ENCODE measurements around the gene ABCC4.

ABCC4 gene

DNA sequence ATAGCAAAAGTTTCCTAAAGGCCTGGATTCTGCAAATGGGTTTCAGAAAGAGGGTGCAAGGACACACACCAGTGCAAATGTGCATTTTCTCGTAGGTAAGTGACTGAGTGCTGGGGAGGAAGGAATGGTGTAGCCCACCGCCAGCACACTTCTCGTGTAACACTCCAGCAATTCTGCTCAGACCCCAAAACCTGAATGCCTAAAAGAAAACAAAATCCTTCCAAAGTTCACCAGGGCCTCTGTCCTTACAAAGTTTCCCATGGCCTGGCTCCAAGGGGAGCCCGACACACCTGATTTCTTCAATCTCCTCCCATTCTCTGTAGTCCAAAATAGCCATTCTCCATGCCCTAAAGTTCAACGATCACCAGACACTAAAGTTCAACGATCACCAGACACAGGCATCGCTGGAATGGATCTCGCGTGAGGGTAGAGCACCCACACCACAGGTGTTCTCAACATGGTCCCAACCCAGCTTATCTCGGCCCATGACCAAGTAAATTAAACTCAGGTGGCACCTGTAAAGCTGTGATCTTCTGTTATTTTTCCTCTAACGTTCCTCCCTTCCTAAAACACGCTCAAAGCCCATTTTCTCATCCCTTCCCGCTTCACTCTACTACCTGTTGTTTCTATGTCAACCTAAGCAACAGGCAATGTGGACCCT, 46.0 kb downstream of the ABCC4 start:
- DNase-seq: no peak

DNA sequence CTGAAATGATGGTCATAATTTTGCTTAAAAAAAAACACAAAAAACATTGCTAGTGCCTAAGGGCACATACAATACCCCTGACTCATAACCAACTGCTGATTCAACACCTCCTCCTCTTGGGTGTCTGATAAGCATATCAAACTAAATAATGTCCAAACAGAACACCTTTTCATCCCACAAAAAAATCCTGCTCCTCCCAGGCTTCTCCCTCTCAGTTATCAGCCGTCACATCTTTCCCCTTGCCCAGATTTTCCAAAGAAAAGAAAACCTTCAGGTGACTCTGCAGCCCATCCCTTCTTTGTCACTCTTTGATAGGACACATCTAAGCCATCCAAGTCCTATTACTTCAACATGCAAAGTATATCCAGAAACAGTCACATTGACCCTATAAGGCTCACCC, 46.9 kb downstream of the ABCC4 start:
- no peak for DNase-seq

DNA sequence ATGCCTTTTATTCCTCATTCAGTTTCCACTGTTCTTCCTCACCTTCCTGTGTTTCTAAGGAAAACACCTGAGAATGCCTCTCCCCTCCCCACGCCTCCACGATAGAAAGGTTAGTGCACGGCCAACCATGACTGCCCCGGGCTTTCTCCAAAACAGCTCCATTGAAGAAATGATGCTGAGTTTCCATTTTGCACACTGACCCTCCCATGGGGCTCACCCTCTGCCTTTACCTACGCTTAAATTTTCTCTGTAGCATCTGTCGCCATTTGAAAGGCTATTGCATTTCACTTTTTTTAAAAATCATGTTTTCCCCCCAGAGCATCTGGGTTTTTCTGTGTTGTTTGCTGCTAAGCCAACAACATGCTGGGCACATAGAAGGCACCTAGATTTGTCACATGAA, 48.2 kb downstream of the ABCC4 start:
- DNase-seq: no peak

DNA sequence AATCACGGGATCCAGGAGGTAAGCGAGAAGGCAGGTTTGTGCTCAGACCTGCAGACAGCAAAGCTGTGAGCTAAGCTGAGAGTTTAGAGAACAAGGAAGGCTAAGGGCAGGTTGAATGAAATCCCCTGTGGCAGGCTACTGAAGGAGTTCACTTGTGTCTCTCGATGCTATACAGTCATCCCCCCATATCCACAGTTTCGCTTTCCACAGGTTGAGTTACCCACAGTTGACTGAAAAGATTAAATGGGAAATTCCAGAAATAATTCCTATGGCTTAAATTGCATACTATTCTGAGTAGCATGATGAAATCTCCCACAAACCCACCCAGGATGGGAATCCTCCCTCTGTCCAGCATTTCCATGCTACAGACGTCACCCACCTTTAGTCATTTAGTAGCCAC, 49.6 kb downstream of the ABCC4 start:
- no peak for DNase-seq

DNA sequence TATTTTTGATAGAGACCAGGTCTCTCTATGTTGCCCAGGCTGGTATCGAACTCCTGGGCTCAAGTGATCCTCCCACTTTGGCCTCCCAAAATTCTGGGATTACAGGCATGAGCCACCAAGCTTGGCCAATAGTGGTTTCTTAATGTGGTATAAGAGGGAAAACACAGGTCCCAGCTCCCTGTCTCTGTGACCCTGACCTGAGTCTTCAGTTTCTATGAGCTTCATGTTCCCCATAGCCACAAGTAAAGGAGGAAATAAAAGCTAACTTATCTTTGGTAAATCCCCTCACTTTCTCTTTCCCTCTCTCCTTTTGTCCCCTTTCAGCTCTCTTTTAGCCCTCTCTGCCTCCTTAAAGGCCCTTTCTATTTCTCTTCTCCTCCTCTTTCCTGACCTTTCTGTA, 50.3 kb downstream of the ABCC4 start:
- no peak for DNase-seq

DNA sequence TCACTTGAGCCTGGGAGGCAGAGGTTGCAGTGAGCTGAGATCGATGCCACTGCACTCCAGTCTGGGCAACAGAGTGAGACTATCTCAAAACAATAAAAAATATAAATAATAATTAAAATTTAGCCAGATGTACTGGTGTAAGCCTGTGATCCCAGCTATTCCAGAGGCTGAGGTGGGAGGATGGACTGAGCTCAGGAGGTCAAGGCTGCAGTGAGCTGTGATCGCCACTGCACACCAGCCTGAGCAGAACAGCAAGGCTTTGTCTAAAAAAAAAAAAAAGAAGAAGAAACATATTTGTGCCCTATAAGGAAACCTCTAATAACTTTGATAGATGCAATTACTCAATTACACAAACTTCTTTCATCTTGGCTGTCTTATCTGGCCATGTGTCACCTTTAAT, 52.3 kb downstream of the ABCC4 start:
- no peak for DNase-seq

DNA sequence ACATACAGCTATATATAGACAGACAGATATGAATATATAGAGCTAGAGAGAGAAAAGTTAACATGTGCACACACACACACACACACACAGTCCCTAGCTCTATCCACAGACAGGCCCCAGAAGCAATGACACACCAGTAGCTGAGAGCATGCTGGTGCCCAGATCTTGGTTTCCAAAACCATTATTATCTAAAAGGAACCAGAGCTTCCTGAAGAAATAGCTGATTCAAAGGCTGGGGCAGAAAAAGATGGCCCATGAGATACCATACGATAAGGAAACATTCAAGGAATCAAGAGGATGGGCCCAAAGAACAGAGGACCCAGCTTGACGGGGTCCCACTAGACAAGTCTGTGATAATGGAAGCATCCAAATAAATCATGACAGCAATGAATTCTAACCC, 53.4 kb downstream of the ABCC4 start:
- no peak for DNase-seq

DNA sequence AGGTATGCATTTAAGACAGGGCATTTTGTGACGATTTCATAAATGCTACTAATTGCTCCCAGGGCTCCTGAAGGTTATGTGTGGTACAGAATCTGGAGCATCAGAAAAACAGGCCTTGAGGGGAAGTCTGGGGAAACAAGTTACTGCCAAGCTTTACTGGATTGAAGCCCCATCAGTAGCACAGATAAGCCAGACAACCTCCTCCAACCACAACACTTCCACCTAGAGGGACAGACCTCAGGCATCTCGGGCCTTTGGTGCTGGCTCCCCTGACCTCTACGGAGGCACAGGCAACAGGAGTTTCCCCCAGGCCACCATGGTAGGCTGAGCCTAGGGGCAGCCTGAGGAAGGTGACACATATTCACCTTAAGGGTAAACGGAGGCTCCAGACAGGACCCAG, 54.1 kb downstream of the ABCC4 start:
- DNase-seq: no peak

DNA sequence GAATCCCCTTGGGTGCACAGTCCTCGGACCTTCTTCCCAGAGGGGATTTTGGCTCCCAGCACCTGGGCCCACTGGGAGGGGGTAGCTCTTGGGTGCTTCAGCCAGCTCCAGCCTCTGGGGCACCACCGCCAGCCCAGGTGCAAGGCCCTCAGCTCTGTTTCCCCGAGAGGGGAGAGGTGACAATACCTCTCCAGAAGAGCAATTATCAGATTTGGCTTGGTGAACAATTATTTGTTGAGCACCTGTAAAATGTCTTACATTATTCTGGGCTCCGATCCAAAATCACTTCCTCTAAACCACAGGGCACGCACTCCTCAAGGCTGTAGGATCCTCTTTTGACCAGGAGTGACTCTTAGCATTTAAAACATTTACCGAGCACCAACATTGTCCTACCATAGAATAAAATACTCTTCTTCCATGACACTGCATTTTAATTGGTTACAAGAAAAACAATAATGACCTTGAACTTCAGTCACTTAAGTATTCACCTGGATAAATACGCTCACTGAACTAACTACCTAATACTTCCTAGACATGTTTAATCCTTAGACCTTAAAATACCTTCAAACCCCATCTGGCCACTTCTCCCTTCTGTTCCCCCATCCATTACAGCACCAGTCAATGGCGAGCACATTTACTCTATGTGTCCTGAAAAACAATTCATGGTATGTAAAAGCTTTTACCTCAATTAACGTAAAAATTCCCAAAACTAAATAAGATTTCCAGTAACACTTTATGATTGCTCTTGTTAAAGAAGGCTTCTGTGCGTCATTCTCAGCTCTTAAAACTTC, 54.8 kb downstream of the ABCC4 start:
- no peak for DNase-seq

DNA sequence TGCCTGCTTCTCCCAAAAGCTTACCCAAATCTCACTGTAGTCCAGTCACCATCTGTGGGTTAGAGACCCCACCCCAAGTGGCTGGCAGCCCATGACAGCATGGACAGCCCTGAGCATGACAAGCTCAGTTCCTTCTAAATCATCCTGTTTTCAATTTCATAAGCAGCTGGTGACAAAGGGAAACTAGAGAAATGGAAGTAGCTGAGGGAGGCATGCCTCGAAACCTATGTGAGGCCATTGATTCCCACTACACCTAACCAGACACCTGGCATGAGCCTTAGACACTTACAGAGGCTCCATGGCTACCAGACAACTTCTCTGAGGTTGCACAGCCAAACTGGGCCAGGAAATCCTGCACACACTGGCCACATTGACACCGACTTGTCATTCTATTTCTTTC, 56.2 kb downstream of the ABCC4 start:
- no peak for DNase-seq

DNA sequence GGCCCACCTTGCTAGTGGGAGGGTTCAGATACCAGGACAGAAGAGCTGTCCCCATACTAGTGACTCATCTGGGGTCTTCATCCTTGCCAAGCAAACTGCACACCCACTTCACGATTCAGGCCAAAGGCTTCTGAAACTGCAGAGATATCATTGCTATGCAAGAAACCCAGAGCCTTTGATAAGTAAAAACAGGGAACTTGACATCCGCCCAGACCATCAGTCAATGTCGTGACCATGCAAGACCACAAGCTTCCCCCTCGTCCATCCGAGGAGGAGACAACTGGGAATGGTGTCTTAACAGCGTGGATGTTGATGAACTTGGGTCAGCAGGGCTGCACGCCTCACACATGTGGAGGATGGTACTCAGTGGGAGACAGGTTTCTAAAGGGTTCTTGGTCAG, 58.0 kb downstream of the ABCC4 start:
- DNase-seq: no peak

DNA sequence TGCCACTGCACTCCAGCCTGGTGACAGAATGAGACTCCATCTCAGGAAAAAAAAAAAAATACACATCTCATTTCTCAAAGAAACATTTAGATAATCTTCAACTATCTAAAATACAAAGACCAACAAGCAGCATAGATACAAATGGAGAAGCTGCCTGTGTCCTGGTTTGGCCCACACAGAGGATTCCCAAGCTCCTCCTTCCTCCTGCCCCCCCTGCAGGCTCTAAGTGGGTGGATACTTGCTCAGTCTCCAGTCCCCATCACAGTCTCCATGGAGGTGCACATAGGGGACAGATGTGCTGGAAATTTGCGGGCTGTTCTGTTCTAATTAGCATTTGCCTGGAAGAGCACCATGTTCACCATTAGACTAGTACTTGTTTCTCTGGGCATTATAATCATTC, 59.9 kb downstream of the ABCC4 start:
- DNase-seq: no peak

DNA sequence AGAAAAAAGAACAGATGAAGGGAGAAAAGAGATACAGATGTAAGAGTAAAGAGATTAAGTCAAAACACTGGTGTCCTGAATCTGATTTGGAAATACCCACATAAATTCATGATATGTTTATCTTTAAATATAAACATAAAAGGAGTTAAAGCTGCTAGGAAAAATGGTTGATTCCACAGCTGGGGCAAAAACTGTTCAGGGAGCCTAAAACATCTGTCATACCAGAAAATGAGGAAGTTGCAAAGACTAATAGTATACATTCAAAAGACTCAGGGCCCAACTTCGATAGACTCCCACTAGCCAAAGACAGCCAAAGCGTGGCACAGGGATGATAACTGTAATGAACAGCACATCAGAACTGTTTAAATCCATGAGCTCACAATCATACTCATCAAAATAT, 62.0 kb downstream of the ABCC4 start:
- DNase-seq: no peak

DNA sequence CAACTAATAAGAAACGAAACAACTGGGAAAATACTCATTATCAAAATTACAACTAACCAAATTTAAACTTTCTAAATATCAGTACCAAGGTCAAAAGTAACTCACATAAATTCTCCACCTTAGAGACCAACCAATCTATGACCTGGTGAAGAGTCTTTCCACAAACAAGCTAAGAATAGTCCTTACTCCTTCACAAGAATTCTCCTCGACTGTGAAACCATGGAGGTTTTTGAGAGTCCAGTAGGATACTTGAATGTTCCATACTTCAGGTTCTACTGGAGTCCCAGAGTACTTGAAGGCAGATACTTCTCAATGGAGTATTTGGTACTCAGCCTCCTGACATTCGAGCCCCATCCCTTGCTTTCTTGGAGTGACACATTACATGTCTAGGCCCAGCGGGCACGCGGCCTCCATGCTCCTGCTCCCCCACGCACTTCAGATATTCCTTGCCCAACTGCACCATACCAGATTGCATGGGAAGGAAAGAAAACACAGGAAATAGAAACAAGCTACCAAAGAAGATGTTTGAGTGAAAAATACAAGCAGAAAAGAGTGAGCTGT, 63.9 kb downstream of the ABCC4 start:
- no peak for DNase-seq

DNA sequence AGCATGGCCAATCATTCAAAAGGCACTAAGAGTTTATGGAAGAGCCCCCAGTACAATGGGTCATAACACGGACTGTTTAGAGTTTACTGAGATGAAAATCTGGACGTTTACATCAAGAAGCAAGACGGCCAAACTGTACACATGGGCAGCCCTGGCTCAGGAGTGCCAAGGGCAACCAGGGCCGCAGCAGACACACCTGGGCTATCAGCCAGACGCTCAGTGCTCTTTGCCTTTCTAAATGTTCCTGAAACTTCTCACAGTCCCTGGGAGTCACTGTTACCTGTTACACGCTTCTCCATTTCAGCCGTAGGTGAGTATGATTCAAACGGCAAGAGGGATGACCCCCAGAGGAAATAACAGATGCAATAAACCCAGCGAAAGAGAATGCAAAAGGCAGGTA, 64.5 kb downstream of the ABCC4 start:
- DNase-seq: no peak

DNA sequence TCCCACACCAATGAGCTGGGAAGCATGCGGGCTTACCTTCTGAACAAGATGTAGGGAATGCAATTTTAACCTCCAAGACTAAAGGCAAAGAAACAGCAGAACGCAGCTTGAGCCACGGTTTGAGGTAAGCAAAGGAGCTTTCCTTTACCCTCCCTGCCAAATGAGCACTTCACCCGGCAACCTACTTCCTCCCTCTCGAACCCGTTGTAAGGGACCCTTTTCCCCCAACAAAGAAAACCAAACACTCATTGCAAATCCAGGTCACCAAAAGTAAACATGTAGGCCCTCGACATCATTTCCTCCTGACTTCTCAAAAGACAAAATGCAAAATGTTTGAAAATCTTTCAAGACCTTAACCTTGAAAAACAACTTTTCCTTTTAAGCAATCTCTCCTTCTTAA, 65.3 kb downstream of the ABCC4 start:
- DNase-seq: no peak

DNA sequence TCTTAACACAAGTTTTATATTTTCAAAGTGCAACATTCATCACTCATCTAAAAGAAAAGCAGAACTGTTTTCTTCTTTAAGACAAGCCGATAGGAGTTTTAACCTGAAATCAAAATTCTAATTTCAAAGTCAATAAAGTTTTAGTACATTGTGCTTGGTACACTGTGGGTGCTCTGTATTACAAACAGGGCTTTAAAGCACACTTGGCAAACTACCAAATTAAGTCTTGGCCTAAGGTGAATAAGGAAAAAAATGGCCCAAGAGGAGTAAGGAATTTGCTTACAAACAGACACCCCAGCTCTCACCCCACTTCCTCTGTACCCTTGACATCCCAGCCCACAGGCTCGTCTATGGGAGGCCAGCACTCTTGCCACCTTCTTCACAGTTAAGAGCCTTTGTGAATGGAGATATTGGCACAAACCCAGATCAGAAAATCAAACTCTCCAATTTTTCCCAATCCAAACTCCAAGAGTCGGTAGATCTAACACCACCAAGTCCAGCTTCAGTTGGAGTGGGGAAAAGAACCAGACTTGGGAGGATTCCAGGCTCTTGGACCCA, 66.0 kb downstream of the ABCC4 start:
- no peak for DNase-seq

DNA sequence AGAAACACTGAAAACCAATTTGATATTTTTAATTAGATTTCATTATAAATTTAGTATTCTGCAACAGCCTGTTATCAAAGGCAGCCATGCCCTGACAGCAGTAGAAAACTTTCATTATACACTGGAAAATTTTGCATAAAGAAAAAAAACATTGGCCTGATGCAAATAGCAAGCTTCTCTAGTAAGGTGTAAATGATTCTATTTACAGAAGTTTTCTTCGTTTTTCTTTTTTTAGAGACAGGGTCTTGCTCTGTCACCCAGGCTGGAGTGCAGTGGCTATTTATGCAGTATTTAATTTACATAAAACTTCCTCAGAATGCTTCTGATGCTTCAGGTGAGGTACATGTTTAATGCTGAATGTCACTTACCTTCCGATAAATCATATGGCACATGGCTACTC, 67.0 kb downstream of the ABCC4 start:
- no peak for DNase-seq

DNA sequence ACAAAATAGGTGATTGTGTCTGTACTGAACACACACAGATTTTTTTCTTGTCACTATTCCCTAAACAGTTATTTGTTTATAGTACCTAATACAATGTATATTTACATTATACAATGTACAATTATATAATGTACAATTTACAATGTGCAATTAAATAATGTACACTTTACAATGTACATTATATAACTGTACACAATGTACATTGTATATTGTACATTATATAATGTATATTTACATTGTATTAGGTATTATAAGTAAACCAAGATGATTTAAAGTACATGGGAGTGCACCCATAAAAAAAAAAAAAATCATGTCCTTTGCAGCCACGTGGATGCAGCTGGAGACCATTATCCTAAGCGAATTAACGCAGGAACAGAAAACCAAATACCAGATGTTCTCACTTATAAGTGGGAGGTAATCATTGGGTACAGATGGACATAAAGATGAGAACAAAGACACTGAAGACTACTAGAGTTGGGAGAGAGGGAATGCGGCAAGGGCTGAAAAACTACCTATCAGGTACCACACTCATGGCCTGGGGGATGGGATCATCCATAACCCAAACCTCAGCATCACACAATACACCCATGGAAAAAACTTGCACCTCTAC, 68.1 kb downstream of the ABCC4 start:
- DNase-seq: no peak

DNA sequence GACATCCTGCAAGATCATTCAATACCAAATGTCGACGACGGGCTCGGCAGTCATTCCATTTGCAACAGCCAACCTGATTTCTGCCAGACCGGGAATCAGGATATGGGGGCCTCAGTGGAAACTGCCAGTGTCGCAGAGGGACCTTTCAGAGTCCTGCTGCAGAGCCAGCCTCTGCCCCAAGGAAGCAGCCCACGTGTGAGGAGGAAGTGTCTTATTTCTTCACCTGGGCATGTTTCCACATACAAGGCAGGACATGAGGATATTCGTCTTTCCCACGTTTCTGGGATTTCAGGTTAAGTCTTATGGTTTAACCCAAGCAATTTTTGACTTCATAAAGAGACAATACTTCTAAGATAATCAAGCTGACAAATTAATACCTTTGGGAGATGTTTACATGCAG, 69.9 kb downstream of the ABCC4 start:
- DNase-seq: no peak

DNA sequence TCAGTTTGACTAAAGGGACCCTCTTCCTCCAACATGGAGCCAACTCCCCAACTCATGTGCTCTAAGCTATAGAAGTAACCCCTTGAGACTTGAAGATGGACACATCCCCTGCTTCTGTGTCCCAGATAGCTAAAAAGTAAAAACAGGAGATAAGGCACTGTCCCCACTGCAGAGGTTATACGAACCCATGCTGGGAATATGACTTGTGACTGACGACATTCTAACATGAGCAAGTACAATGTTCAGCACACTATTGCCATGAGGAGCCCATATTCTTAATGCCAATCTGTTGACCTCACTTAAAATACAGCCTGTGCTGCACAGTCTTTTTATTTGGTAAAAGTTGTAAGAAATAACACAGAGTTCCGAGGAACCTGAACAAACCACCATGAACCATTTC, 71.4 kb downstream of the ABCC4 start:
- DNase-seq: no peak

DNA sequence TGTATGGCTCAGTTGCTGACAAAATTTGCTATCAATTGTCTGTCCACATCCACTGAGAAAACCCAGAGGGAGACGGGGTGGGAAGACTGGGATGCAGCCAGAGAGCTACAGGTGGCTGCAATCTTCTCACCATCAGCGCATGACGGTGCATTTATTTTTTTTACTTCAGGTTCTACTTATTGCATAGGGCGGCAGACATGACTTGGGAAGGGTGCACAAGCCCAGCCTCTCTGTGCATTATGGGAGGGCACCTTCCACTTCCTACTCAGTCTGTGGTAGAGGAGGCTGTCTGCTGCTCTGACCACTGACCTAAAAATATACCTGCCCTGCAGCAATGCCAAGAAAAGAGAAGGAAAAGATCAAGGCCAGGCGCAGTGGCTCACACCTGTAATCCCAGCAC, 73.1 kb downstream of the ABCC4 start:
- DNase-seq: no peak

DNA sequence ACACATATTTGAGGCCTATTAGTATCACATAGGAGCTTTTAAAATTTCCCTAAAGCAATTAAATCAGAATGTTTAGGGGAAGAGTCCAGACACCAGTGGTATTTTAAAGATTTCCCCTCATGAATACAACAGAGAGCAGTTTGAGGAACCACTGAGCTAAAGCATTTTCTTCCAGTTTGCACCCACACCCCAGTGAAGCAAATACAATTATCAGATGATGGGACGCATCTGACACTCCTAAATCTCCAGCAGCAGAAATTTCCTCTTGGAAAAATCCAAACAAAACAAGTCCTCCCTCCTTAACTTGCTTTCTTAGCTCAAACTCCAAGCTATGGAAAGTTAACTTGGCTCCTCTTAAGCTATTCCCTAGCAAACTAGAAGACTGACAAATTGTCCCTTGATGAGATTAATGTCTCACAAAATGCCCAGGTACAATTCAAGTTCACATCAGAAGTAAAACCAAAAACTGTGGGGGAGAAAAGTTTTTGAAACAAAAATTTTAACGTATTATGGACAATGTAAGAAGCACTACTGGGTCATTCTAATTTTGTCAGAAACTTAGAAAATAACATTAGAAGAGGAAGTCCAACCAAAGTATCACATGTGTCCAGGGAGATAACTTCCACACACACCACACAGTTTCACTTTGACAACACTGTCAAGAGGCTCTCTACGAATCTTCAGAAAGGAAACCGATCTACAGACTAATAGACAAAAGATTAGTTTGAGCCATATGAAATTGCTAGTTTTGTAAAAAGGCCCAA, 74.1 kb downstream of the ABCC4 start:
- DNase-seq: no peak

Data from activated T-cell treated with anti-CD3 and anti-CD28 coated beads for 4 hours (primary cell).